K562 (cell line): Measurements from ENCODE around the gene DGKK.

ENCODE experiments used
- KDM1A ChIP-seq, 2 experiments: fragments of 450-650 bp; IDR thresholded peaks; 2 replicates each; pipeline ENCODE4 v1.6.1; 2016; ENCODE audit warnings: mild to moderate bottlenecking in 2 of 2
- MTA3 ChIP-seq: fragments of 450-650 bp; formaldehyde crosslinking; IDR thresholded peaks from 2 replicates; pipeline ENCODE4 v1.6.1; 2017; ENCODE audit warnings: mild to moderate bottlenecking, borderline replicate concordance
- MTF1 ChIP-seq: fragments of 250-450 bp; sonication (Bioruptor Pico); IDR thresholded peaks from 2 replicates; pipeline ENCODE4 v1.9.0; 2021; ENCODE audit warnings: moderate library complexity, mild to moderate bottlenecking, inconsistent platforms, borderline replicate concordance
- SRF ChIP-seq, 2 experiments: fragments of 250-450, 450-650 bp in 1 of 2; sonication (Bioruptor Pico) in 1 of 2; sonication (generic) in 1 of 2; formaldehyde crosslinking; IDR thresholded peaks; 2 replicates each; pipeline versions ENCODE4 v1.5.0 to v1.5.1; 2020 to 2022; ENCODE audit warnings: mild to moderate bottlenecking in 1 of 2, missing genetic modification reagents in 1 of 2
- STAT5A ChIP-seq: IDR thresholded peaks from 2 replicates; pipeline ENCODE4 v1.6.1; 2012; ENCODE audit warnings: low read length, inconsistent platforms, borderline replicate concordance
- TF ChIP-seq, protein P1 (sequence below), 3 experiments: IDR thresholded peaks in 2 of 3; conservative IDR thresholded peaks in 1 of 3; 2 replicates each; pipeline ENCODE4 v1.5.1; 2011 to 2012; ENCODE audit warnings: low read length in 3 of 3, mild to moderate bottlenecking in 3 of 3, control low read depth in 2 of 3, improper control_type of control experiment in 1 of 3, inconsistent platforms in 1 of 3, low read depth in 1 of 3, mixed read lengths in 1 of 3, moderate library complexity in 1 of 3; ENCODE audit not compliant: insufficient read depth in 2 of 3

DNA sequence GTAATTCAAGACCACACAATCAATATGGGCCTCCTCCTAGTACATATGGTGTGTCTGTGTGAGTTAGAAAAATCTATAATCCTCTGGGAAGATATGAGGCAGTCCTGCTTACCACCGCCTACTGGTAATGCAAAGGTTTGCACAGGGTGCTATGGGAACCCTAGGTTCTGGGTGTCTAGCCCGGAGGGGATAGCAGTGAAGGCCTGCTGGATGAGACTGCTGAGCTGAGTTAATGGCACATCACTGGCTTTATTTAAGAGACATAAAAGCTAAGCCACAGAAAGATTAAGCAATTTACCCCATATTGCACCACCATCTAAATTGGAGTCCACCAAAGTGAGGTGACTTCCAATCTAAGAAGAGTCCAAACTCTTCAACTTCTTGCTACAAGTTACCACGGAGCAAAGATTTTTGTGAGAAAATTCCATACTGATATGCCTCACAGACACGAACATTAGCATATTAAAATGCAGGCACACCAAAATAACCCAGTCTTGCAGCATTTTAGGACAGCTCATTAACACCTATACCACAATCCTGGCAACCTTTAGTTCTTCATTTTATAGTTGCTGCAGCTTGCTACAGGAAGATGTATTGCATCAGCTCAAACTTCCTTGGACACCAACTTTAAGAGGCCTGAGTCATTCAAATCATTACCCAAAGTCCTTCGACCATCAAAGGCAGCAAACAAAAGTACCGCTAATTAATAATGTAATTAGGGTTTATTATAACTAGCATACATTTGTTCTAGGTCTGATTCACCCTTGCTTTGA, 13.7 kb downstream of the DGKK start:
- TF ChIP-seq STAT5A (no peak), KDM1A (IDR thresholded peaks at IDR 0.05) (no peak), SRF (CRISPR knock-in tag; IDR thresholded peaks at IDR 0.05) (no peak), MTF1 (CRISPR knock-in tag) (no peak), MTA3 (no peak)
- TF ChIP-seq, protein P1, sequence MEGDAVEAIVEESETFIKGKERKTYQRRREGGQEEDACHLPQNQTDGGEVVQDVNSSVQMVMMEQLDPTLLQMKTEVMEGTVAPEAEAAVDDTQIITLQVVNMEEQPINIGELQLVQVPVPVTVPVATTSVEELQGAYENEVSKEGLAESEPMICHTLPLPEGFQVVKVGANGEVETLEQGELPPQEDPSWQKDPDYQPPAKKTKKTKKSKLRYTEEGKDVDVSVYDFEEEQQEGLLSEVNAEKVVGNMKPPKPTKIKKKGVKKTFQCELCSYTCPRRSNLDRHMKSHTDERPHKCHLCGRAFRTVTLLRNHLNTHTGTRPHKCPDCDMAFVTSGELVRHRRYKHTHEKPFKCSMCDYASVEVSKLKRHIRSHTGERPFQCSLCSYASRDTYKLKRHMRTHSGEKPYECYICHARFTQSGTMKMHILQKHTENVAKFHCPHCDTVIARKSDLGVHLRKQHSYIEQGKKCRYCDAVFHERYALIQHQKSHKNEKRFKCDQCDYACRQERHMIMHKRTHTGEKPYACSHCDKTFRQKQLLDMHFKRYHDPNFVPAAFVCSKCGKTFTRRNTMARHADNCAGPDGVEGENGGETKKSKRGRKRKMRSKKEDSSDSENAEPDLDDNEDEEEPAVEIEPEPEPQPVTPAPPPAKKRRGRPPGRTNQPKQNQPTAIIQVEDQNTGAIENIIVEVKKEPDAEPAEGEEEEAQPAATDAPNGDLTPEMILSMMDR (IDR thresholded peaks at IDR 0.05 in 2 of 3, conservative IDR thresholded peaks at IDR 0.05 in 1 of 3; ENCODE audit: insufficient read depth in 2 of 3, low read depth in 1 of 3, low read length in 3 of 3): 0 out of 6 replicates have a peak, but pooled peaks of 1 of the 3 experiments have one; percentile 11
